ENCODE measurements around the gene ENOSF1. TPM values are rescaled to one million over a fixed set of nuclear protein-coding genes. Genes with fewer than 3 reads are reported as not detected.

The ENOSF1 gene
- total RNA-seq, 3 donors from 2014 or later (not counting 1 experiment from before 2014, with no cell fraction given): 36.3 to 51.5 (median 39.8) TPM

DNA sequence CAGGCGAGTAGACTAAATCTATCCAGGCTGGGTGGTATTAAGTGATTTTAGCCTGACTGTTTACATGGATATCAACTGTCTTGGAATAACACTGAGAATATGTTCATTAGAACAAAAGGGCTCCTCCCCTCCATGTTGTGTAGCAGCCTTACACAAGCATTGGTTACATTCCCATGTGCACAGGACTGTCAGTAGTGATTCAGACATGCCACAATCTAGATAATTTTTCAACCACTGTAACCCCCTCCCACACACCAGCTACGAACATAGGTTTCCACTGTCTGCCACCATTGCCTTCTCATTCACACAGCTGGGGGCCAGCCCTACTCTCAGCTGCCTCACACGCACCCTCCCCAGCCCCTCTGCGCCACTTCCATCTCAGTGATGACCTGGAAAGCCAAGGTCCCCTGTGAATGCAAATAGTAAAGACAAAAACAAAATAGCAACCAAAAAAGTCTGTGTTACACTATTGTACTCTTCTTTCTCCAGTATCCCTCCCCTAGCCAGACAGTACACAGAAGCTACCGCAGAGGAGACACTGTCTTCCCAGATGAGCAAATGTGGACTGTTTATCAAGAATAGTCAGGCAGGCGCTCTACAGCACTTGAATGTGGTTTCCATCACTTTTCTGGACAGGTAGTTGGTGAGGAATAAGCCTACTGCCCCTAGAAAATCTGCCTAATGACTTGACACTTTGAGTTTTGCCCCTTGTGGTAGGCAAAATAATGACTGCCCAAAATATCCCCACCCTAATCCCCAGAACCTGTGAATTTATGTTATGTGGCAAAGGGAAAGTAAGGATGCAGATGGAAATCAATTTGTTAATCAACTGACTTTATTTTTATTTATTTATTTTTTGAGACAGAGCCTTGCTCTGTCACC, 82.9 kb downstream of the ENOSF1 start:
- H3K27ac Mint-ChIP-seq: no peak overlapping the region
- peaks cover 0 to 15% of the 10 kb centered on the region in 2 donors for H3K27me3 Mint-ChIP-seq (ENCODE audit: low read depth in 2 of 2)
- no peaks in the 10 kb centered on the region for H3K4me1 Mint-ChIP-seq

GRCh38 chr18:627231-627630, 85.2 kb downstream of the ENOSF1 start:
- Mint-ChIP-seq H3K36me3 (no peaks in the 10 kb centered on the region), H3K27me3 (ENCODE audit: low read depth in 2 of 2) (peaks cover 6 to 15% of the 10 kb centered on the region in 2 donors), H3K4me1 (no peaks in the 10 kb centered on the region), H3K9me3 (no peaks in the 10 kb centered on the region), H3K27ac (no peak overlapping the region), H3K4me3 (no peak overlapping the region)
- no peak overlapping the region for H3K27ac ChIP-seq (ENCODE audit: low read length)
- no peak overlapping the region for H3K4me3 ChIP-seq (ENCODE audit: low read length)
- intact Hi-C loops (cut with micrococcal nuclease): no loop called here
- WGBS (ENCODE audit: insufficient coverage): 84% methylated on average over 2 of the region's 2 CpGs
- H3K27me3 ChIP-seq (ENCODE audit: control insufficient read depth, insufficient read depth, low read length): no peaks in the 10 kb centered on the region
- no peaks in the 10 kb centered on the region for H3K36me3 ChIP-seq (ENCODE audit: control insufficient read depth, insufficient read depth, low read length)
- no peak for DNase-seq
- H3K9me3 ChIP-seq (ENCODE audit: control insufficient read depth, insufficient read depth, low read length): no peaks in the 10 kb centered on the region
- TF ChIP-seq CTCF (IDR thresholded peaks at IDR 0.05): no peak
- no peaks in the 10 kb centered on the region for H3K4me1 ChIP-seq (ENCODE audit: control insufficient read depth, insufficient read depth, low read length)
- no peak for ATAC-seq

More for the DNA sequence above, 82.9 kb downstream of the ENOSF1 start:
- Mint-ChIP-seq H3K36me3 (no peaks in the 10 kb centered on the region), H3K9me3 (no peaks in the 10 kb centered on the region), H3K4me3 (no peak overlapping the region)
- no peak overlapping the region for H3K4me3 ChIP-seq (ENCODE audit: low read length)
- no peaks in the 10 kb centered on the region for H3K27me3 ChIP-seq (ENCODE audit: control insufficient read depth, insufficient read depth, low read length)
- H3K4me1 ChIP-seq (ENCODE audit: control insufficient read depth, insufficient read depth, low read length): no peaks in the 10 kb centered on the region
- no peak for TF ChIP-seq CTCF (IDR thresholded peaks at IDR 0.05)
- intact Hi-C loops (cut with micrococcal nuclease): no loop called here
- H3K27ac ChIP-seq (ENCODE audit: low read length): no peak overlapping the region
- WGBS (ENCODE audit: insufficient coverage): 85% methylated on average over 6 of the region's 6 CpGs
- no peaks in the 10 kb centered on the region for H3K36me3 ChIP-seq (ENCODE audit: control insufficient read depth, insufficient read depth, low read length)
- DNase-seq: no peak
- no peak for ATAC-seq
- no peaks in the 10 kb centered on the region for H3K9me3 ChIP-seq (ENCODE audit: control insufficient read depth, insufficient read depth, low read length)

GRCh38 chr18:623761-624620, 88.4 kb downstream of the ENOSF1 start:
- H3K4me3 Mint-ChIP-seq: no peak overlapping the region
- H3K9me3 Mint-ChIP-seq: no peaks in the 10 kb centered on the region
- no peaks in the 10 kb centered on the region for H3K4me1 ChIP-seq (ENCODE audit: control insufficient read depth, insufficient read depth, low read length)
- H3K9me3 ChIP-seq (ENCODE audit: control insufficient read depth, insufficient read depth, low read length): no peaks in the 10 kb centered on the region
- H3K27ac ChIP-seq (ENCODE audit: low read length): no peak overlapping the region
- no peaks in the 10 kb centered on the region for H3K36me3 ChIP-seq (ENCODE audit: control insufficient read depth, insufficient read depth, low read length)
- H3K27me3 ChIP-seq (ENCODE audit: control insufficient read depth, insufficient read depth, low read length): no peaks in the 10 kb centered on the region
- no peak overlapping the region for H3K4me3 ChIP-seq (ENCODE audit: low read length)
- ATAC-seq (peak; percentile 54 to 81 (median 72)), DNase-seq (peak; percentile 31 to 76)
- intact Hi-C loops (cut with micrococcal nuclease): loop anchor here (1.0 to 2.0 kb wide), 2 partner anchors 207 to 215 kb away; no protein-coding TSS in a partner anchor
- H3K36me3 Mint-ChIP-seq: no peaks in the 10 kb centered on the region
- 71% methylated on average over 8 of the region's 11 CpGs for WGBS (ENCODE audit: insufficient coverage)
- TF ChIP-seq CTCF (IDR thresholded peaks at IDR 0.05): peak; percentile 66
- peaks cover 7 to 12% of the 10 kb centered on the region in 2 donors for H3K27me3 Mint-ChIP-seq (ENCODE audit: low read depth in 2 of 2)
- no peaks in the 10 kb centered on the region for H3K4me1 Mint-ChIP-seq
- H3K27ac Mint-ChIP-seq: no peak overlapping the region

Data from natural killer cell (primary cell).